DOHH2 (cell line): ENCODE data around the gene MAP2K2.

Source experiments
- EZH2phosphoT487 ChIP-seq: fragments of 200-600 bp; sonication (generic); IDR thresholded peaks from 2 replicates; pipeline ENCODE4 v1.6.1; 2017; ENCODE audit warnings: borderline replicate concordance, mild to moderate bottlenecking, antibody characterized with exemption, low read length, moderate library complexity, mixed read lengths
- TF ChIP-seq, protein P1 (sequence below): fragments of 200-600 bp; sonication (generic); IDR thresholded peaks from one replicate; pipeline ENCODE4 v1.5.1; 2014; ENCODE audit warnings: antibody characterized with exemption, mild to moderate bottlenecking, low read depth, low read length; ENCODE audit not compliant: poor library complexity, severe bottlenecking

DNA sequence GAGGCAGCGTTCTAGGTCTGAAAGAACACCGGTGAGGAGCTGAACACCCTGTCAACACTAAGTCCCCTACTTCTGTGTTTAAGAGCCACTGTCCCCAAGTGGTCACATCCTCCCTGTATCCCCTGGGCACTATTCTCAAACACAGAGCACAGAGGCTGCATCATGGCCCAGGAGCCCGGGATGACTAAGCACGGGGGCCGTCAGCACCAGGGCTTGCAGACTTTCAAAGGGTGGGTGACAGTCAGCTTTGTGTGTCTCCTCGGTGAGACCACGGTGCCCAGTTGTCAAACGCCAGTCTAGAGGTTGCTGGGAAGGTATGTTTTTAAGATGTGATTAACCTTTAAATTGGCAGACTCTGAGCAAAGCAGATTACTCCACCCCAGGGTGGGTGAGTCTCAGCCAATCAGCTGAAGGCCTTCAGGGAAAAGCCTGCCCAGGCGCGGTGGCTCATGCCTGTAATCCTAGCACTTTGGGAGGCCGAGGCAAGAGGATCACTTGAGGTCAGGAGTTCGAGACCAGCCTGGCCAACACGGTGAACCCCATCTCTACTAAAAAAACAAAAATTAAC is 8.0 kb downstream of the MAP2K2 start:
- TF ChIP-seq EZH2phosphoT487 = no peak
- TF ChIP-seq, protein P1, sequence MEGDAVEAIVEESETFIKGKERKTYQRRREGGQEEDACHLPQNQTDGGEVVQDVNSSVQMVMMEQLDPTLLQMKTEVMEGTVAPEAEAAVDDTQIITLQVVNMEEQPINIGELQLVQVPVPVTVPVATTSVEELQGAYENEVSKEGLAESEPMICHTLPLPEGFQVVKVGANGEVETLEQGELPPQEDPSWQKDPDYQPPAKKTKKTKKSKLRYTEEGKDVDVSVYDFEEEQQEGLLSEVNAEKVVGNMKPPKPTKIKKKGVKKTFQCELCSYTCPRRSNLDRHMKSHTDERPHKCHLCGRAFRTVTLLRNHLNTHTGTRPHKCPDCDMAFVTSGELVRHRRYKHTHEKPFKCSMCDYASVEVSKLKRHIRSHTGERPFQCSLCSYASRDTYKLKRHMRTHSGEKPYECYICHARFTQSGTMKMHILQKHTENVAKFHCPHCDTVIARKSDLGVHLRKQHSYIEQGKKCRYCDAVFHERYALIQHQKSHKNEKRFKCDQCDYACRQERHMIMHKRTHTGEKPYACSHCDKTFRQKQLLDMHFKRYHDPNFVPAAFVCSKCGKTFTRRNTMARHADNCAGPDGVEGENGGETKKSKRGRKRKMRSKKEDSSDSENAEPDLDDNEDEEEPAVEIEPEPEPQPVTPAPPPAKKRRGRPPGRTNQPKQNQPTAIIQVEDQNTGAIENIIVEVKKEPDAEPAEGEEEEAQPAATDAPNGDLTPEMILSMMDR = no peak
